Endothelial cell of umbilical vein (primary cell): ENCODE results near the gene AMPH. TPM values are rescaled to one million over a fixed set of nuclear protein-coding genes. Genes with fewer than 3 reads are reported as not detected.
A peak's percentile ranks its signal among the peaks of the same experiment; 100 is the strongest.

Experiments used
- BruUV-seq: library from RNA; stranded (reverse); fragments of 400-500 nt; replicated peaks from 2 replicates; lab custom pipeline; 2021; lab: Mats Ljungman, UMichigan
- CTCF ChIA-PET: fragments of 300-600, 350-600 bp; sonication (Branson Sonifier 250); formaldehyde crosslinking; loops from one replicate; lab custom pipeline; 2021; ENCODE audit warnings: antibody characterized with exemption, inconsistent platforms; lab: Charles Lee
- POLR2A ChIA-PET: fragments of 300-600, 350-600 bp; sonication (Branson Sonifier 250); formaldehyde crosslinking; loops from one replicate; lab custom pipeline; 2021; ENCODE audit warnings: antibody characterized with exemption, inconsistent platforms; lab: Charles Lee
- DNase-seq: peaks from one replicate; pipeline ENCODE4 v3.0.0-alpha.2; 2011; ENCODE audit warnings: low read depth, low spot score
- FAIRE-seq: peaks from 2 replicates; lab custom pipeline; 2011; peaks lifted over from hg19 to GRCh38; lab: Jason Lieb, UNC
- H2AFZ ChIP-seq: 2 replicates; pipeline ENCODE4 v1.6.0; 2012; ENCODE audit warnings: low read depth, low read length, control low read depth, inconsistent platforms
- H3K27ac ChIP-seq: 2 replicates; pipeline ENCODE4 v1.5.1; 2011; ENCODE audit warnings: low read depth, mild to moderate bottlenecking, control low read depth, low read length, moderate library complexity; ENCODE audit not compliant: insufficient read depth
- H3K27me3 ChIP-seq, 2 experiments: 2 replicates each; pipeline versions ENCODE4 v1.6.0 to v1.6.1; 2011; ENCODE audit warnings: low read length in 2 of 2, mixed read lengths in 1 of 2; ENCODE audit not compliant: control insufficient read depth in 2 of 2, insufficient read depth in 2 of 2
- H3K36me3 ChIP-seq, 2 experiments: 2 replicates in 1 of 2; 3 replicates in 1 of 2; pipeline ENCODE4 v1.5.1; 2011; ENCODE audit warnings: low read length in 2 of 2, mild to moderate bottlenecking in 1 of 2, moderate library complexity in 1 of 2; ENCODE audit not compliant: control insufficient read depth in 2 of 2, insufficient read depth in 2 of 2; ENCODE audit errors: extremely low read depth in 1 of 2
- H3K4me1 ChIP-seq: 3 replicates; pipeline ENCODE4 v1.5.1; 2011; ENCODE audit warnings: mild to moderate bottlenecking, low read length; ENCODE audit not compliant: control insufficient read depth, insufficient read depth; ENCODE audit errors: extremely low read depth
- H3K4me2 ChIP-seq: 2 replicates; pipeline ENCODE4 v1.6.1; 2011; ENCODE audit warnings: low read length, control low read depth, mixed read lengths; ENCODE audit not compliant: insufficient read depth
- H3K4me3 ChIP-seq, 3 experiments: fragments of 200-600 bp in 1 of 3; sonication (generic), shearing (Covaris generic) in 1 of 3; replicated peaks in 1 of 3; 2 replicates each; pipeline ENCODE4 v1.5.1; 2011 to 2016; ENCODE audit warnings: control low read depth in 3 of 3, low read length in 3 of 3, mild to moderate bottlenecking in 2 of 3, inconsistent platforms in 1 of 3, low read depth in 1 of 3, moderate library complexity in 1 of 3; ENCODE audit not compliant: insufficient read depth in 1 of 3
- H3K79me2 ChIP-seq: 2 replicates; pipeline ENCODE4 v1.6.0; 2012; ENCODE audit warnings: low read length, inconsistent platforms; ENCODE audit not compliant: control insufficient read depth, insufficient read depth
- H3K9ac ChIP-seq: replicated peaks from 2 replicates; pipeline ENCODE3; 2011; ENCODE audit warnings: low read length, control low read depth; ENCODE audit not compliant: insufficient read depth; ENCODE audit errors: extremely low read depth
- H3K9me1 ChIP-seq: replicated peaks from 3 replicates; pipeline ENCODE4 v1.6.0; 2011; ENCODE audit warnings: mild to moderate bottlenecking, low read length; ENCODE audit not compliant: control insufficient read depth, insufficient read depth; ENCODE audit errors: extremely low read depth
- H3K9me3 ChIP-seq: replicated peaks from 2 replicates; pipeline ENCODE4 v1.5.1; 2012; ENCODE audit warnings: low read length, inconsistent platforms; ENCODE audit not compliant: control insufficient read depth, insufficient read depth
- H4K20me1 ChIP-seq: replicated peaks from 2 replicates; pipeline ENCODE3; 2011; ENCODE audit warnings: mild to moderate bottlenecking, low read length; ENCODE audit not compliant: control insufficient read depth, insufficient read depth; ENCODE audit errors: extremely low read depth
- EZH2 ChIP-seq: IDR thresholded peaks from 2 replicates; pipeline ENCODE4 v1.6.1; 2012; ENCODE audit warnings: borderline replicate concordance, low read depth, mild to moderate bottlenecking, moderate library complexity, low read length, inconsistent platforms; ENCODE audit not compliant: severe bottlenecking
- FOS ChIP-seq: IDR thresholded peaks from 2 replicates; pipeline ENCODE4 v1.6.1; 2011; ENCODE audit warnings: mild to moderate bottlenecking, low read length, moderate library complexity, borderline replicate concordance; ENCODE audit not compliant: insufficient read depth
- GATA2 ChIP-seq: IDR thresholded peaks from 2 replicates; pipeline ENCODE4 v1.7.0; 2011; ENCODE audit warnings: low read depth, mild to moderate bottlenecking, moderate library complexity, mixed read lengths, low read length; ENCODE audit not compliant: insufficient read length, insufficient read depth
- JUN ChIP-seq: IDR thresholded peaks from 2 replicates; pipeline ENCODE4 v1.6.1; 2011; ENCODE audit warnings: borderline replicate concordance, low read depth; ENCODE audit not compliant: insufficient read length, insufficient read depth
- MYC ChIP-seq: IDR thresholded peaks from one replicate; pipeline ENCODE4 v1.6.1; 2011; ENCODE audit warnings: mild to moderate bottlenecking, low read depth, low read length
- POLR2A ChIP-seq: IDR thresholded peaks from 2 replicates; pipeline ENCODE4 v1.6.1; 2012; ENCODE audit warnings: low read depth, mild to moderate bottlenecking, control low read depth, low read length
- POLR2AphosphoS5 ChIP-seq: IDR thresholded peaks from 2 replicates; pipeline ENCODE4 v1.6.1; 2012; ENCODE audit warnings: low read depth, mild to moderate bottlenecking, control low read depth, low read length, moderate library complexity; ENCODE audit not compliant: insufficient read depth
- dilution Hi-C: fragments of 300-500 bp; cut with MboI; formaldehyde crosslinking; loops from one replicate; pipeline ENCODE4 v1.15.0; 2019; ENCODE audit warnings: low sequenced_read_pairs; ENCODE audit not compliant: extremely low pct_ligation_motif_present
- intact Hi-C: fragments of 100-400 bp; cut with micrococcal nuclease; formaldehyde crosslinking; loops from one replicate; pipeline ENCODE4 v1.10.0; 2022
- polyA plus RNA-seq, 4 experiments: library from polyadenylated mRNA; depleted of rRNA in 3 of 4; stranded (reverse) in 3 of 4; unstranded in 1 of 4; fragments of >200 nt; gene quantifications; 2 replicates each; pipeline versions ENCODE4 v1.2.1 to v1.2.3, GENCODE V29; 2011 to 2012; ENCODE audit warnings: missing spikeins in 1 of 4
- total RNA-seq: library from RNA; stranded (reverse); gene quantifications from 2 replicates; pipeline ENCODE4 v1.2.3, GENCODE V29; 2021
- TF ChIP-seq, protein P1 (sequence below): IDR thresholded peaks from 2 replicates; pipeline ENCODE4 v1.6.1; 2011; ENCODE audit not compliant: insufficient read depth, insufficient read length
- TF ChIP-seq, protein P2 (sequence below), 2 donors: IDR thresholded peaks; 1 replicate in 1 of 2; 2 replicates in 1 of 2; pipeline ENCODE4 v1.5.1; 2011; ENCODE audit warnings: low read length in 2 of 2, mild to moderate bottlenecking in 2 of 2, moderate library complexity in 2 of 2, control low read depth in 1 of 2, inconsistent platforms in 1 of 2, low read depth in 1 of 2; ENCODE audit not compliant: insufficient read depth in 1 of 2; ENCODE audit errors: extremely low read depth in 1 of 2

AMPH gene
- total and polyA plus RNA-seq, 2 donors (not counting 3 experiments of a cell fraction or from before 2014, with no cell fraction given), result 5.2 to 9.2 TPM

DNA sequence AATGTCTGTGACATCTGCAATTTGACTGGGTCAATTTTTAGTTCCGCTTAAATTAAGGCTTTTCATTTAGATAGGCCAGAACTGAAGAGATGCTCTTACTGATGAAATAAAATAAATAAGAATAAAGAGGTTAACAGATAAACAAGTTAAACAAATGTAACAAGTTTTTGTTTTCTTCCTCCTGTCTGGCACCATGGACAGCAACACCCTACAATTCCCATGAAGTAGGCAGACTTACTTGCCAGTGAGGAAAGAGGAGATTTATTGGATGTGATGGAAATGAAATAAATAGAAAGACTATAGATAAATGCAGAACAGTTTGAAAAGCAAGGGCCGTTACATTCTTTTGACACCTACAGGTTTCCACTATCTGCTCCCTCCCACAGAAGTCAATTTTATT is 118.5 kb downstream of the AMPH start:
- CTCF ChIA-PET, result no interaction called here
- POLR2A ChIA-PET, result no interaction called here
- no peak for FAIRE-seq
- Histone ChIP-seq H3K9ac (no peak overlapping the region), H4K20me1 (peaks cover 2% of the 10 kb centered on the region), H3K79me2 (no peaks in the 10 kb centered on the region), H3K36me3 (no peaks in the 10 kb centered on the region), H3K9me1 (no peaks in the 10 kb centered on the region), H3K9me3 (no peaks in the 10 kb centered on the region), H3K27me3 (no peaks in the 10 kb centered on the region), H3K4me2 (no peak overlapping the region), H3K4me3 (no peak overlapping the region), H3K4me1 (no peaks in the 10 kb centered on the region), H2AFZ (no peak overlapping the region), H3K27ac (no peak overlapping the region)
- BruUV-seq, result no TSS peak
- intact Hi-C loops, result no loop called here
- TF ChIP-seq FOS (no peak), JUN (no peak), GATA2 (no peak), POLR2AphosphoS5 (no peak), EZH2 (no peak), MYC (no peak), POLR2A (no peak)
- TF ChIP-seq, protein P1, sequence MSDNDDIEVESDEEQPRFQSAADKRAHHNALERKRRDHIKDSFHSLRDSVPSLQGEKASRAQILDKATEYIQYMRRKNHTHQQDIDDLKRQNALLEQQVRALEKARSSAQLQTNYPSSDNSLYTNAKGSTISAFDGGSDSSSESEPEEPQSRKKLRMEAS, result no peak
- TF ChIP-seq, protein P2, sequence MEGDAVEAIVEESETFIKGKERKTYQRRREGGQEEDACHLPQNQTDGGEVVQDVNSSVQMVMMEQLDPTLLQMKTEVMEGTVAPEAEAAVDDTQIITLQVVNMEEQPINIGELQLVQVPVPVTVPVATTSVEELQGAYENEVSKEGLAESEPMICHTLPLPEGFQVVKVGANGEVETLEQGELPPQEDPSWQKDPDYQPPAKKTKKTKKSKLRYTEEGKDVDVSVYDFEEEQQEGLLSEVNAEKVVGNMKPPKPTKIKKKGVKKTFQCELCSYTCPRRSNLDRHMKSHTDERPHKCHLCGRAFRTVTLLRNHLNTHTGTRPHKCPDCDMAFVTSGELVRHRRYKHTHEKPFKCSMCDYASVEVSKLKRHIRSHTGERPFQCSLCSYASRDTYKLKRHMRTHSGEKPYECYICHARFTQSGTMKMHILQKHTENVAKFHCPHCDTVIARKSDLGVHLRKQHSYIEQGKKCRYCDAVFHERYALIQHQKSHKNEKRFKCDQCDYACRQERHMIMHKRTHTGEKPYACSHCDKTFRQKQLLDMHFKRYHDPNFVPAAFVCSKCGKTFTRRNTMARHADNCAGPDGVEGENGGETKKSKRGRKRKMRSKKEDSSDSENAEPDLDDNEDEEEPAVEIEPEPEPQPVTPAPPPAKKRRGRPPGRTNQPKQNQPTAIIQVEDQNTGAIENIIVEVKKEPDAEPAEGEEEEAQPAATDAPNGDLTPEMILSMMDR (IDR thresholded peaks at IDR 0.05; ENCODE audit: extremely low read depth in 1 of 2, insufficient read depth in 1 of 2, low read depth in 1 of 2, low read length in 2 of 2), result no peak
- DNase-seq, result peak; percentile 19
- dilution Hi-C loops, result no loop called here
